GM12878 (cell line): ENCODE data around the gene NMUR1. TPM values are rescaled to one million over a fixed set of nuclear protein-coding genes. Genes with fewer than 3 reads are reported as not detected.

ENCODE experiments used
- ATAC-seq: fragments of 200-7000 bp; cut with Tn5 transposase; 3 replicates; pipeline ENCODE4 v1.9.1; 2020; ENCODE audit warnings: mild to moderate bottlenecking, moderate library complexity
- BruUV-seq: library from RNA; stranded (reverse); fragments of 400-500 nt; replicated peaks from 2 replicates; lab custom pipeline; 2021; lab: Mats Ljungman, UMichigan
- CTCF ChIA-PET: fragments of 300-600 bp; sonication (Branson Sonifier 250); formaldehyde crosslinking; extraction: SDS; loops from one replicate; lab custom pipeline; 2021; ENCODE audit warnings: inconsistent platforms; lab: Yijun Ruan, JAX
- POLR2A ChIA-PET: fragments of 350-600 bp; formaldehyde crosslinking; extraction: SDS; loops from one replicate; lab custom pipeline; 2021; ENCODE audit warnings: inconsistent platforms; lab: Charles Lee
- RAD21 ChIA-PET: fragments of 300-600 bp; sonication (Branson Sonifier 250); formaldehyde crosslinking; loops from one replicate; lab custom pipeline; 2023; ENCODE audit warnings: antibody characterized with exemption; ENCODE audit not compliant: unreplicated experiment; lab: Charles Lee
- SMC1A ChIA-PET: fragments of 300-600 bp; sonication (Branson Sonifier 250); formaldehyde crosslinking; loops from one replicate; lab custom pipeline; 2023; ENCODE audit not compliant: unreplicated experiment, uncharacterized antibody; lab: Charles Lee
- DNase-seq: peaks from one replicate; pipeline ENCODE4 v3.0.0-alpha.2; 2011; ENCODE audit warnings: low read depth, low spot score
- FAIRE-seq: peaks from 3 replicates; lab custom pipeline; 2011; peaks lifted over from hg19 to GRCh38; lab: Jason Lieb, UNC
- H2AFZ ChIP-seq: 2 replicates; pipeline ENCODE4 v1.6.0; 2011; ENCODE audit warnings: low read depth, low read length, control low read depth; ENCODE audit not compliant: control insufficient read depth
- H3K27ac ChIP-seq: 2 replicates; pipeline ENCODE4 v1.5.1; 2011; ENCODE audit warnings: control low read depth; ENCODE audit not compliant: control insufficient read depth, insufficient read depth
- H3K27me3 ChIP-seq, 2 experiments: replicated peaks in 1 of 2; 2 replicates each; pipeline versions ENCODE4 v1.6.0 to v1.6.1; 2011; ENCODE audit warnings: low read length in 1 of 2; ENCODE audit not compliant: control insufficient read depth in 2 of 2, insufficient read depth in 2 of 2
- H3K36me3 ChIP-seq, 2 experiments: 2 replicates each; pipeline ENCODE4 v1.5.1; 2011; ENCODE audit warnings: low read length in 1 of 2; ENCODE audit not compliant: control insufficient read depth in 2 of 2, insufficient read depth in 2 of 2
- H3K4me1 ChIP-seq: 2 replicates; pipeline ENCODE4 v1.6.1; 2011; ENCODE audit warnings: mild to moderate bottlenecking, low read length, moderate library complexity, mixed read lengths; ENCODE audit not compliant: control insufficient read depth, insufficient read depth
- H3K4me2 ChIP-seq: 2 replicates; pipeline ENCODE4 v1.6.0; 2011; ENCODE audit warnings: control low read depth; ENCODE audit not compliant: control insufficient read depth, insufficient read depth
- H3K4me3 ChIP-seq: fragments of 200-600 bp; sonication (generic); 2 replicates; pipeline ENCODE4 v1.5.1; 2016
- H3K79me2 ChIP-seq: 2 replicates; pipeline ENCODE4 v1.6.0; 2011; ENCODE audit warnings: low read length; ENCODE audit not compliant: control insufficient read depth, insufficient read depth
- H3K9ac ChIP-seq: 2 replicates; pipeline ENCODE4 v1.8.0; 2011; ENCODE audit warnings: low read length, control low read depth, mixed read lengths; ENCODE audit not compliant: control insufficient read depth, insufficient read depth
- H3K9me3 ChIP-seq: replicated peaks from 3 replicates; pipeline ENCODE4 v1.5.1; 2011; ENCODE audit warnings: mild to moderate bottlenecking, low read length; ENCODE audit not compliant: control insufficient read depth, insufficient read depth
- H4K20me1 ChIP-seq: 2 replicates; pipeline ENCODE4 v1.6.0; 2011; ENCODE audit not compliant: control insufficient read depth, insufficient read depth
- ASH2L ChIP-seq: fragments of 300-600, 200-600 bp; sonication (generic); IDR thresholded peaks from 2 replicates; pipeline ENCODE4 v1.6.1; 2017; ENCODE audit warnings: low read depth, mild to moderate bottlenecking, borderline replicate concordance
- DPF2 ChIP-seq: fragments of 450-650 bp; IDR thresholded peaks from 2 replicates; pipeline ENCODE4 v1.6.1; 2017; ENCODE audit warnings: mild to moderate bottlenecking
- EGR1 ChIP-seq, 2 experiments: IDR thresholded peaks; 1 replicate in 1 of 2; 2 replicates in 1 of 2; pipeline ENCODE4 v1.6.1; 2011 to 2012; ENCODE audit warnings: low read depth in 2 of 2, low read length in 2 of 2, borderline replicate concordance in 1 of 2, mild to moderate bottlenecking in 1 of 2, moderate library complexity in 1 of 2
- HDAC6 ChIP-seq: fragments of 200-600 bp; sonication (generic); IDR thresholded peaks from one replicate; pipeline ENCODE4 v1.8.0; 2017; ENCODE audit warnings: antibody characterized with exemption; ENCODE audit not compliant: unreplicated experiment
- HDGF ChIP-seq: fragments of 450-650 bp; IDR thresholded peaks from 2 replicates; pipeline ENCODE4 v1.6.1; 2016; ENCODE audit warnings: antibody characterized with exemption
- JUNB ChIP-seq: IDR thresholded peaks from 2 replicates; pipeline ENCODE4 v1.6.1; 2016; ENCODE audit warnings: antibody characterized with exemption, mild to moderate bottlenecking
- KAT2A ChIP-seq: conservative IDR thresholded peaks from 2 replicates; pipeline ENCODE4 v1.6.1; 2011; ENCODE audit warnings: low read depth, low read length; ENCODE audit not compliant: control insufficient read depth
- MTA2 ChIP-seq: fragments of 450-650 bp; IDR thresholded peaks from 2 replicates; pipeline ENCODE4 v1.6.1; 2016; ENCODE audit warnings: low read depth, mild to moderate bottlenecking, moderate library complexity
- MXI1 ChIP-seq: fragments of 150-350 bp; IDR thresholded peaks from 2 replicates; pipeline ENCODE4 v1.6.1; 2011; ENCODE audit warnings: low read depth, mild to moderate bottlenecking, inconsistent platforms, low read length, improper control_type of control experiment
- NFXL1 ChIP-seq: fragments of 450-650 bp; IDR thresholded peaks from 2 replicates; pipeline ENCODE4 v1.6.1; 2017; ENCODE audit warnings: antibody characterized with exemption, mild to moderate bottlenecking, borderline replicate concordance
- NR2C2 ChIP-seq: IDR thresholded peaks from 2 replicates; pipeline ENCODE4 v1.6.1; 2011; ENCODE audit warnings: borderline replicate concordance, low read depth; ENCODE audit not compliant: control insufficient read depth, insufficient read length
- NR2F1 ChIP-seq: fragments of 450-650 bp; conservative IDR thresholded peaks from 2 replicates; pipeline ENCODE4 v1.6.1; 2017; ENCODE audit warnings: mild to moderate bottlenecking
- PAX8 ChIP-seq: fragments of 450-650 bp; IDR thresholded peaks from 2 replicates; pipeline ENCODE4 v1.6.1; 2017; ENCODE audit warnings: mild to moderate bottlenecking, moderate library complexity
- SMARCA5 ChIP-seq: fragments of 450-650 bp; IDR thresholded peaks from 2 replicates; pipeline ENCODE4 v1.6.1; 2017; ENCODE audit warnings: mild to moderate bottlenecking
- SMC3 ChIP-seq: IDR thresholded peaks from 2 replicates; pipeline ENCODE4 v1.6.1; 2011; ENCODE audit warnings: low read length, improper control_type of control experiment, borderline replicate concordance
- STAT3 ChIP-seq: IDR thresholded peaks from 2 replicates; pipeline ENCODE4 v1.6.1; 2011; ENCODE audit warnings: low read depth, low read length, improper control_type of control experiment
- SUPT20H ChIP-seq: IDR thresholded peaks from 2 replicates; pipeline ENCODE4 v1.6.1; 2011; ENCODE audit warnings: low read depth, mild to moderate bottlenecking, low read length, moderate library complexity, borderline replicate concordance; ENCODE audit not compliant: control insufficient read depth
- TARDBP ChIP-seq: IDR thresholded peaks from 2 replicates; pipeline ENCODE4 v1.6.1; 2016; ENCODE audit warnings: borderline replicate concordance
- WRNIP1 ChIP-seq: IDR thresholded peaks from 2 replicates; pipeline ENCODE4 v1.6.1; 2011; ENCODE audit warnings: low read depth, low read length, improper control_type of control experiment, borderline replicate concordance
- ZNF24 ChIP-seq: fragments of 450-650 bp; IDR thresholded peaks from 2 replicates; pipeline ENCODE4 v1.6.1; 2017; ENCODE audit warnings: antibody characterized with exemption, mild to moderate bottlenecking
- whole genome bisulfite sequencing: methylation state at CpG from one replicate; pipeline ENCODE4 v1.1.6; 2016; ENCODE audit warnings: low lambda C conversion rate; ENCODE audit not compliant: insufficient replicate concordance, insufficient coverage; ENCODE audit errors: missing lambda C conversion rate; 5-methylcytosine and 5-hydroxymethylcytosine counted together
- in situ Hi-C: fragments of 300-500 bp; cut with MboI; formaldehyde crosslinking; loops from 9 replicates; pipeline ENCODE4 v1.14.3; 2018; ENCODE audit warnings: mixed read lengths
- intact Hi-C: fragments of 100-400 bp; cut with micrococcal nuclease; formaldehyde crosslinking; loops from one replicate; pipeline ENCODE4 v1.14.2; 2022; ENCODE audit not compliant: unreplicated experiment
- polyA plus RNA-seq, 11 experiments: library from polyadenylated mRNA; depleted of rRNA in 4 of 11; unstranded in 6 of 11; stranded (reverse) in 5 of 11; fragments of >200 nt; fragmentation: Nextera tagmentation in 4 of 11; fragmentation: Illumina TruSeq in 1 of 11; extraction: Ambion mirVana in 4 of 11; extraction: Trizol in 1 of 11; gene quantifications; 1 replicate in 1 of 11; 2 replicates in 10 of 11; pipeline versions ENCODE4 v1.2.1 to v1.2.3, GENCODE V29; 2011 to 2016; ENCODE audit warnings: inconsistent platforms in 2 of 11, missing spikeins in 2 of 11, low read depth in 1 of 11
- total RNA-seq, 4 experiments: library from RNA; depleted of rRNA in 3 of 4; stranded (reverse); fragments of >200 nt in 3 of 4; fragmentation: Illumina TruSeq in 1 of 4; extraction: Trizol in 1 of 4; gene quantifications; 2 replicates each; pipeline versions ENCODE4 v1.2.1 to v1.2.3, GENCODE V29; 2013 to 2021
- TF ChIP-seq, protein P1 (sequence below): fragments of 450-650 bp; IDR thresholded peaks from 2 replicates; pipeline ENCODE4 v1.6.1; 2018; ENCODE audit warnings: mild to moderate bottlenecking, low read depth, moderate library complexity; ENCODE audit not compliant: partially characterized antibody
- TF ChIP-seq, protein P2 (sequence below): IDR thresholded peaks from 2 replicates; pipeline ENCODE4 v1.6.1; 2011; ENCODE audit warnings: low read depth, mild to moderate bottlenecking, low read length, moderate library complexity, borderline replicate concordance; ENCODE audit errors: extremely low read depth
- TF ChIP-seq, protein P3 (sequence below): IDR thresholded peaks from 2 replicates; pipeline ENCODE4 v1.6.1; 2012; ENCODE audit warnings: low read depth, low read length, improper control_type of control experiment

Gene NMUR1
- total and polyA plus RNA-seq, 10 of the 15 experiments (the other 5 are each of a cell fraction or from before 2014, with no cell fraction given): under 0.01 to 0.08 (median 0.02) TPM; not detected in 5

DNA sequence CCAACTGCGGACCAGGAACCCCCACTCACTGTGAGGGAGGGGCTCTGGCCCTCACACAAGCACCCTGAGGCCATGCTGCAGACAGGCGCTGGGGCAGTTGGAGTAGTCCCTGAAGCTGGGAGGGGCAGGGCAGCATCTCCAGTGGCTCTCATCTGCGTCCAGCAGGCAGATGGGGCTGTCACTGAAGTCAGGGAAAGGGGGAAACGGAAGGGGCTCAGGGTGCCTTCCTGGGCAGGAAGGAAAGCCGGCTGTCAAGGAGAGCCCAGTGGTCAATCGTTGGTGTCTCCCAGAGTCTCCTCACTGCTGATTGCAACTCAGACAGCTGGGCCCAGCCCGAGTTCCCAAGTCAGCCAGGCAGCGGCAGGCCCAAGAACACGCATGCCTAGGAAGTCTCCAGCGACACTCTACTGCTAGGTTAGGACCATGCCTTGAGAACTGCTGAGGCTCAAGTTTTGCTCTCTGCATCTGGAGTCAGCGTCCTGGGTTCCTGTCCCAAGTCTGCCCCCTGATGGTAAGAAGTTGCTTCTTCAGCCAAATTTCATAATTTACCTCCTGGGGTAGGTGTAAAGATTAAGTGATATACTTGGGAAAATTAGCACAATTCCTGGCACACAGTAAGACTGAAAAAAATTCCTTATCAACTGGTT lies 27.4 kb upstream of the NMUR1 start:
- CTCF ChIA-PET: interaction anchor here (1.0 to 10.9 kb wide), 15 partner anchors 13 to 178 kb away, joined by 3 to 132 read pairs (median 7); partner anchors contain the start of gene NMUR1
- H3K27ac ChIP-seq: no peak overlapping the region
- no peak for TF ChIP-seq STAT3
- TF ChIP-seq TARDBP: no peak
- no peak for TF ChIP-seq KAT2A
- TF ChIP-seq DPF2: 0 out of 2 replicates have a peak, but pooled peaks have one; percentile 16
- no peak for TF ChIP-seq WRNIP1
- TF ChIP-seq, protein P1, sequence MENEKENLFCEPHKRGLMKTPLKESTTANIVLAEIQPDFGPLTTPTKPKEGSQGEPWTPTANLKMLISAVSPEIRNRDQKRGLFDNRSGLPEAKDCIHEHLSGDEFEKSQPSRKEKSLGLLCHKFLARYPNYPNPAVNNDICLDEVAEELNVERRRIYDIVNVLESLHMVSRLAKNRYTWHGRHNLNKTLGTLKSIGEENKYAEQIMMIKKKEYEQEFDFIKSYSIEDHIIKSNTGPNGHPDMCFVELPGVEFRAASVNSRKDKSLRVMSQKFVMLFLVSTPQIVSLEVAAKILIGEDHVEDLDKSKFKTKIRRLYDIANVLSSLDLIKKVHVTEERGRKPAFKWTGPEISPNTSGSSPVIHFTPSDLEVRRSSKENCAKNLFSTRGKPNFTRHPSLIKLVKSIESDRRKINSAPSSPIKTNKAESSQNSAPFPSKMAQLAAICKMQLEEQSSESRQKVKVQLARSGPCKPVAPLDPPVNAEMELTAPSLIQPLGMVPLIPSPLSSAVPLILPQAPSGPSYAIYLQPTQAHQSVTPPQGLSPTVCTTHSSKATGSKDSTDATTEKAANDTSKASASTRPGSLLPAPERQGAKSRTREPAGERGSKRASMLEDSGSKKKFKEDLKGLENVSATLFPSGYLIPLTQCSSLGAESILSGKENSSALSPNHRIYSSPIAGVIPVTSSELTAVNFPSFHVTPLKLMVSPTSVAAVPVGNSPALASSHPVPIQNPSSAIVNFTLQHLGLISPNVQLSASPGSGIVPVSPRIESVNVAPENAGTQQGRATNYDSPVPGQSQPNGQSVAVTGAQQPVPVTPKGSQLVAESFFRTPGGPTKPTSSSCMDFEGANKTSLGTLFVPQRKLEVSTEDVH: no peak
- TF ChIP-seq ASH2L: no peak
- peak; percentile 75 for TF ChIP-seq HDGF
- TF ChIP-seq NR2F1: no peak
- TF ChIP-seq HDAC6: no peak
- no peak for TF ChIP-seq EGR1 (IDR thresholded peaks at IDR 0.05; ENCODE audit: borderline replicate concordance in 1 of 2, low read depth in 2 of 2, low read length in 2 of 2)
- TF ChIP-seq ZNF24: no peak
- TF ChIP-seq MXI1: no peak
- no peak for TF ChIP-seq PAX8
- no peak for TF ChIP-seq NFXL1
- TF ChIP-seq, protein P2, sequence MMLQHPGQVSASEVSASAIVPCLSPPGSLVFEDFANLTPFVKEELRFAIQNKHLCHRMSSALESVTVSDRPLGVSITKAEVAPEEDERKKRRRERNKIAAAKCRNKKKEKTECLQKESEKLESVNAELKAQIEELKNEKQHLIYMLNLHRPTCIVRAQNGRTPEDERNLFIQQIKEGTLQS: no peak
- TF ChIP-seq, protein P3, sequence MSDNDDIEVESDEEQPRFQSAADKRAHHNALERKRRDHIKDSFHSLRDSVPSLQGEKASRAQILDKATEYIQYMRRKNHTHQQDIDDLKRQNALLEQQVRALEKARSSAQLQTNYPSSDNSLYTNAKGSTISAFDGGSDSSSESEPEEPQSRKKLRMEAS: no peak
- TF ChIP-seq SUPT20H: no peak
- peak; percentile 96 for TF ChIP-seq SMC3
- TF ChIP-seq MTA2: no peak
- TF ChIP-seq NR2C2: no peak
- no peak for TF ChIP-seq JUNB
- TF ChIP-seq SMARCA5: no peak

More for the DNA sequence above, 27.4 kb upstream of the NMUR1 start:
- Histone ChIP-seq H3K27me3 (no peaks in the 10 kb centered on the region), H3K4me2 (no peak overlapping the region), H4K20me1 (no peaks in the 10 kb centered on the region), H3K9me3 (peaks cover 7% of the 10 kb centered on the region), H3K4me1 (peaks cover 20% of the 10 kb centered on the region), H3K9ac (no peak overlapping the region), H3K4me3 (no peak overlapping the region), H2AFZ (peak overlapping the region; percentile 72), H3K36me3 (no peaks in the 10 kb centered on the region), H3K79me2 (no peaks in the 10 kb centered on the region)
- ChIA-PET SMC1A (interaction anchor here (0.6 to 5.3 kb wide), 14 partner anchors 13 to 156 kb away, joined by 3 to 50 read pairs (median 4); partner anchors contain the start of gene NMUR1), POLR2A (no interaction called here), RAD21 (interaction anchor here (0.6 to 8.0 kb wide), 6 partner anchors 12 to 106 kb away, joined by 3 to 59 read pairs (median 12); partner anchors contain the start of gene NMUR1)
- WGBS: 39% methylated on average over 11 of the region's 11 CpGs
- peak; percentile 95 for ATAC-seq
- intact Hi-C loops: loop anchor here (1.0 to 2.0 kb wide), 3 partner anchors 27 to 75 kb away; partner anchors contain the start of gene NMUR1
- in situ Hi-C loops: loop anchor here (5.0 kb wide), 1 partner anchor 35 kb away; no protein-coding TSS in a partner anchor
- DNase-seq: peak; percentile 49
- BruUV-seq: no TSS peak
- peak; percentile 94 for FAIRE-seq
